ENCODE data around the gene NAV3. TPM values are rescaled to one million over a fixed set of nuclear protein-coding genes. Genes with fewer than 3 reads are reported as not detected.

NAV3 gene
- polyA plus RNA-seq, 3 donors, result 0.11 TPM; not detected in 2

DNA sequence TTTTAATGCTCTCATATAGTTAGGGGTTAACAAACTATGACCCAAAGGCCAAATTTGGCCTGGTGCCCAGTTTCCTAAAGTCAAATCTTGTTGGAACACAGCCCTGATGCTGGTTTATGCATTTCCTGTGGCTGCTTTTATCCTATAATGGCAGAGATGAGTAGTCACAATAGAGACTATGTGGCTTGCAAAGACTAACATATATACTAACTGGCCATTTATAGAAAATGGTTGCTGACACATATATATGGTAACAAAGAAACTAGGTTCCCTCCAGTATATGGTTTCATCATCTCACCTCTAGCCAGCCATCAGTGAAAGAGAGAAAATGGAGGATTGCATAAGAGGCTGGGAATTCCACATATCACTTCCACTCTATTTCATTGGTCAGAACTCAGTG, 10.8 kb downstream of the NAV3 start:
- Histone ChIP-seq H2AFZ (ENCODE audit: insufficient read depth, low read depth, low read length, poor library complexity, severe bottlenecking) (no peak overlapping the region), H3K79me2 (ENCODE audit: insufficient read depth, low read length) (no peaks in the 10 kb centered on the region), H3K9me3 (replicated peaks in 1 of 2; ENCODE audit: control insufficient read depth in 1 of 2, insufficient read depth in 1 of 2, low read length in 2 of 2) (no peaks in the 10 kb centered on the region), H3K9ac (ENCODE audit: insufficient read depth, low read length, poor library complexity, severe bottlenecking) (no peak overlapping the region), H3K36me3 (replicated peaks in 1 of 2; ENCODE audit: control insufficient read depth in 1 of 2, insufficient read depth in 2 of 2, low read length in 2 of 2) (no peaks in the 10 kb centered on the region), H3K4me3 (replicated peaks in 1 of 3; ENCODE audit: low read depth in 2 of 3, low read length in 3 of 3) (no peak overlapping the region), H3K4me1 (ENCODE audit: control insufficient read depth in 1 of 2, insufficient read depth in 2 of 2, low read length in 2 of 2) (no peaks in the 10 kb centered on the region), H3K27ac (ENCODE audit: low read depth in 1 of 2, low read length in 2 of 2) (no peak overlapping the region), H3K4me2 (replicated peaks; ENCODE audit: extremely low read depth, low read length, poor library complexity, severe bottlenecking) (no peak overlapping the region), H4K20me1 (ENCODE audit: insufficient read depth, low read length) (no peaks in the 10 kb centered on the region), H3K27me3 (ENCODE audit: control insufficient read depth in 2 of 2, insufficient read depth in 2 of 2, low read length in 2 of 2) (no peaks in the 10 kb centered on the region)
- DNase-seq, result no peak
- H3K4me3 Mint-ChIP-seq, result no peak overlapping the region
- no peaks in the 10 kb centered on the region for H3K27me3 Mint-ChIP-seq (ENCODE audit: low read depth in 3 of 3)
- no peaks in the 10 kb centered on the region for H3K4me1 Mint-ChIP-seq
- H3K27ac Mint-ChIP-seq, result no peak overlapping the region
- intact Hi-C loops (cut with micrococcal nuclease), result no loop called here
- H3K9me3 Mint-ChIP-seq, result peaks cover 0 to 3% (median 2%) of the 10 kb centered on the region in 7 donors
- TF ChIP-seq, protein P1, sequence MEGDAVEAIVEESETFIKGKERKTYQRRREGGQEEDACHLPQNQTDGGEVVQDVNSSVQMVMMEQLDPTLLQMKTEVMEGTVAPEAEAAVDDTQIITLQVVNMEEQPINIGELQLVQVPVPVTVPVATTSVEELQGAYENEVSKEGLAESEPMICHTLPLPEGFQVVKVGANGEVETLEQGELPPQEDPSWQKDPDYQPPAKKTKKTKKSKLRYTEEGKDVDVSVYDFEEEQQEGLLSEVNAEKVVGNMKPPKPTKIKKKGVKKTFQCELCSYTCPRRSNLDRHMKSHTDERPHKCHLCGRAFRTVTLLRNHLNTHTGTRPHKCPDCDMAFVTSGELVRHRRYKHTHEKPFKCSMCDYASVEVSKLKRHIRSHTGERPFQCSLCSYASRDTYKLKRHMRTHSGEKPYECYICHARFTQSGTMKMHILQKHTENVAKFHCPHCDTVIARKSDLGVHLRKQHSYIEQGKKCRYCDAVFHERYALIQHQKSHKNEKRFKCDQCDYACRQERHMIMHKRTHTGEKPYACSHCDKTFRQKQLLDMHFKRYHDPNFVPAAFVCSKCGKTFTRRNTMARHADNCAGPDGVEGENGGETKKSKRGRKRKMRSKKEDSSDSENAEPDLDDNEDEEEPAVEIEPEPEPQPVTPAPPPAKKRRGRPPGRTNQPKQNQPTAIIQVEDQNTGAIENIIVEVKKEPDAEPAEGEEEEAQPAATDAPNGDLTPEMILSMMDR (IDR thresholded peaks at IDR 0.05), result no peak
- no peaks in the 10 kb centered on the region for H3K36me3 Mint-ChIP-seq

DNA sequence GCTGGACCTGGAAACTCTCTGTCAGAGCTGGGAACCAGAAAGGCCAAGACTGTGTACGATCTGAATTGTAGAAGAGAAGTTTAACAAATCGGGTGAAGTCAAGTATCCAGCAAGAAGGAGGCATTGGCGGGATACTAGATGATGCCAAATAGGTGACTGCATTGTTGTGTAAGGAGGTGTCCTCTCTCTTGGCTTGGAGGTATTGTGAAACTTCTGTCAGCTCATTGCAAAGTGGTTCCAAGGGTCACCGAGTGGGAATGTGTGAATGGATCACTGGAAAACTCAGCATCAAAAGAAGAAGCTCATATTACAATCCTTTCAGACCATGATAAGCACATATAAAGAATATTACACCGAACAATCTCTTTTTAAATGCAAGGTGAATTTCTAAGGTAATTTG, 11.7 kb downstream of the NAV3 start:
- H3K36me3 Mint-ChIP-seq, result no peaks in the 10 kb centered on the region
- H3K4me1 ChIP-seq (ENCODE audit: control insufficient read depth in 1 of 2, insufficient read depth in 2 of 2, low read length in 2 of 2), result peaks cover 0 to 5% of the 10 kb centered on the region in 2 donors
- no peaks in the 10 kb centered on the region for H3K4me1 Mint-ChIP-seq
- no peak overlapping the region for H3K4me2 ChIP-seq (replicated peaks; ENCODE audit: extremely low read depth, low read length, poor library complexity, severe bottlenecking)
- no peak overlapping the region for H3K4me3 Mint-ChIP-seq
- TF ChIP-seq, protein P1 (IDR thresholded peaks at IDR 0.05), result no peak
- peaks cover 0 to 3% (median 2%) of the 10 kb centered on the region in 7 donors for H3K9me3 Mint-ChIP-seq
- H3K79me2 ChIP-seq (ENCODE audit: insufficient read depth, low read length), result no peaks in the 10 kb centered on the region
- H3K27ac Mint-ChIP-seq, result no peak overlapping the region
- no peak overlapping the region for H3K9ac ChIP-seq (ENCODE audit: insufficient read depth, low read length, poor library complexity, severe bottlenecking)
- H2AFZ ChIP-seq (ENCODE audit: insufficient read depth, low read depth, low read length, poor library complexity, severe bottlenecking), result no peak overlapping the region
- intact Hi-C loops (cut with micrococcal nuclease), result no loop called here
- H3K9me3 ChIP-seq (replicated peaks in 1 of 2; ENCODE audit: control insufficient read depth in 1 of 2, insufficient read depth in 1 of 2, low read length in 2 of 2), result no peaks in the 10 kb centered on the region
- H3K27me3 ChIP-seq (ENCODE audit: control insufficient read depth in 2 of 2, insufficient read depth in 2 of 2, low read length in 2 of 2), result no peaks in the 10 kb centered on the region
- H3K4me3 ChIP-seq (replicated peaks in 1 of 3; ENCODE audit: low read depth in 2 of 3, low read length in 3 of 3), result no peak overlapping the region
- DNase-seq, result no peak
- no peaks in the 10 kb centered on the region for H3K36me3 ChIP-seq (replicated peaks in 1 of 2; ENCODE audit: control insufficient read depth in 1 of 2, insufficient read depth in 2 of 2, low read length in 2 of 2)
- H3K27ac ChIP-seq (ENCODE audit: low read depth in 1 of 2, low read length in 2 of 2), result no peak overlapping the region
- WGBS (ENCODE audit: insufficient coverage), result 88% methylated on average over 3 of the region's 5 CpGs
- H4K20me1 ChIP-seq (ENCODE audit: insufficient read depth, low read length), result no peaks in the 10 kb centered on the region
- H3K27me3 Mint-ChIP-seq (ENCODE audit: low read depth in 3 of 3), result no peaks in the 10 kb centered on the region

Measured in CD14-positive monocyte (primary cell).